Posterior cingulate gyrus (tissue), 11 donors: ENCODE measurements around the gene TULP4.
"Not testable (repeated sequence)": the region's sequence is repeated elsewhere in the genome, so short reads cannot be mapped to it uniquely, and the experiment has no call there.

Source experiments
- DNase-seq, 10 donors: peaks; one replicate each; pipeline versions ENCODE4 v3.0.0 to v3.0.0-alpha.2; 2020 to 2021; ENCODE audit warnings: mixed read lengths in 3 of 10
- intact Hi-C: fragments of 100-400 bp; cut with DNase I; formaldehyde crosslinking; loops from one replicate; pipeline ENCODE4 v1.15.1; 2023

Gene TULP4

DNA sequence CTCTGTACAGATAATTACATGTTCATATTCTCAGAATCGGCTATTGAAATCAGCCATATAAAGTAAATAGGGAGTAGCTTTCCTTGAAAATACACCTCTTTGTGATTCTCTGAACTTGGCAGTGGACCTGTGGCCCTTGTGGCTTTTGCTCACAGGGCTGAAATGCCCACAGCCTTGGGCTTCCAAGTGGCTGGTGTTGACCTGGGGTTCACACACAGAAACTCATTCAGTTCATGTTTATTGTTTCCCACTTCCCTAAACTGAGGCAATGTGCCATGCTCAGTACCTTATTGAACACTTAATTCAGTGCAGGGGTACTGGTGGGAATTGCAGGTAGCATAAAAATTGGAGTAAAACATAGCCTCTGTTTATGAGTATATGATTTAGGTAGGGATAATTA is 19.1 kb upstream of the TULP4 start:
- DNase-seq, result no peak
- intact Hi-C loops, result no loop called here

DNA sequence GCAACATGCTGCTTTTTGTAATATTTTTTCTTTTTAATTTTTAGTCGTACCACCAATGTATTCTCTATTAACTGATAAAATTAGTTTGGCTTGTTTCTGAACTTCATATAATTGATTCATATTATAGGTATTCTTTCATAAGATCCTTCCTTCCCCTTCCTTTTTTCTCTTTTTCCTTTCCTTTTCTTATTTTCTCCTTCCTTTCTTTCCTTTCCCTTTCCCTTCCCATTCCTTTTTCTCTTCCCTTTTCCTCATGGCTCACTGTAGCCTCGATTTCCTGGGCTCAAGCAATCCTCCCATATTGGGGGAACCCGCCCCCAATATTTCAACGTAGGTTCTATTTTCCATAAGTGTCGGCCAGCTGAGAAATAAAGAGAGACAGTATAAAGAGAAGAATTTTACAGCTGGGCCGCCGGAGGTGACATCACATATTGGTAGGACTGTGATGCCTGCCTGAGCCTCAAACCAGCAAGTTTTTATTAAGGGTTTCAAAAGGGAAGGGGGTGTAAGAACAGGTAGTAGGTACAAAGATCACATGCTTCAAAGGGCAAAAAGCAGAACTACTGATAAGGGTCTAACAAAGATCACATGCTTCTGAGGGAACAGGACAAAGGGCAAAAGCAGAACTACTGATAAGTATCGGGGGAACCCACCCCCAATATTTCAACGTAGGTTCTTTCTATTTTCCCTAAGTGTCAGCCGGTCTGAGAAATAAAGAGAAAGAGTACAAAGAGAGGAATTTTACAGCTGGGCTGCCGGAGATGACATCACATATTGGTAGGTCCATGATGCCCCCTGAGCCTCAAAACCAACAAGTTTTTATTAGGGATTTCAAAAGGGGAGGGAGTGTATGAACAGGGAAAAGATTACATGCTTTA is 16.1 kb upstream of the TULP4 start:
- DNase-seq, intact Hi-C loops: not testable (repeated sequence)

DNA sequence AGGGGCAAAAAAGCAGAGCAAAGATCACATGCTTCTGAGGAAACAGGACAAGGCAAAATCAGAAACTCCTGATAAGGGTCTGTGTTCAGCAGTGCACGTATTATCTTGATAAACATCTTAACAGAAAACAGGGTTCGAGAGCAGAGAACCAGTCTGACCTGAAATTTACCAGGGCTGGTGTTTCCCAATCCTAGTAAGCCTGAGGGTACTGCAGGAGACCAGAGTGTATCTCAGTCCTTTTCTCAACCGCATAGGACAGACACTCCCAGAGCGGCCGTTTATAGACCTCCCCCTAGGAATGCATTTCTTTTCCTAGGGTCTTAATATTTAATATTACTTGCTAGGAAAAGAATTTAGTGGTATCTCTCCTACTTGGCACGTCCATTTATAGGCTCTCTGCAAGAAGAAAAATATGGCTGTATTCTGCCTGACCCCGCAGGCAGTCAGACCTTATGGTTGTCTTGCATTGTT is 15.4 kb upstream of the TULP4 start:
- DNase-seq, intact Hi-C loops: not testable (repeated sequence)

DNA sequence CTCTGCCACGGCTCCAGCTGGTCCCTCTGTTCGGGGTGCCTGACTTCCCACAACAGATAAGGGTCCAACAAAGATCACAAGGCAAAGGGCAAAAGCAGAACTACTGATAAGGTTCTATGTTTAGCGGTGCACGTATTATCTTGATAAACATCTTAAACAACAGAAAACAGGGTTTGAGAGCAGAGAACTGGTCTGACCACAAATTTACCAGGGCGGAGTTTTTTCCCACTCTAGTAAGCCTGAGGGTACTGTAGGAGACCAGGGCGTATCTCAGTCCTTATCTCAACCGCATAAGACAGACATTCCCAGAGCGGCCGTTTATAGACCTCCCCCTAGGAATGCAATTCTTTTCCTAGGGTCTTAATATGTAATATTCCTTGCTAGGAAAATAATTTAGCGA is 14.6 kb upstream of the TULP4 start:
- intact Hi-C loops, DNase-seq: not testable (repeated sequence)

DNA sequence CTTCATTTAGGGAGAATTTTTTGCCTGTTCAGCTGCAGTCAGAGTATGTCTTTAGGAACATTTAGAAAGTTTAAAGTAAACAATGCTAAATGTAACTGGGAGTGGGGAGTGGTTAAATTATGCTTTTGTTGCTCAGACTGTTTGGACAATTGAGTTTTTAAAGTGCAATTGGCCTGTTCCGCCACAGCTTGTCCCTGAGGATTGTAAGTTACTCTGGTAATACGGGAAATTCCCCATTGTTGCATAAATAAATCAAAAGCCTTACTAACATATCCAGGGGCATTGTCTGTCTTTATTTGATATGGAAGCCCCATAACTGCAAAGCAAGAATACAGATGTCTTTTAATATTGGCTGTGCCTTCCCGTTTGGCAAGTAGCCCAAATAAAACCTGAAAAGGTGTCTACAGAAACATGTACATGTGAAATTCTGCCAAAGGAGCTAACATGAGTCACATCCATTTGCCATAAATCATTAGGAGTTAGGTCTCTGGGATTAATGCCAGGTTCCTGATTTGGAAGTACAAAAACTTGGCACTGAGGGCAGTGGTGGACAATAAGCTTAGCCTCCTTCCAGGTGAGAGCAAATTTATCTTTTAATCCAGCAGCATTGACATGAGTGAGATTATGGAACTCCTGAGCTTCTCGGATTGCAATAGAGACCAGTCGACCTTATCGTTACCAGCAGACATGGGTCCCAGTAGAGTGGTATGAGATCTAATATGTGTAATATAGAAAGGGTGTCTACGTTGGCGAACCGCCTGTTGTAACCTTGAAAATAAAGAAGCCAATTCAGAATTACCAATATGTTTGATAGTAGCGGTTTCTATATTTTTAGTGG is 11.7 kb upstream of the TULP4 start:
- intact Hi-C loops, DNase-seq: not testable (repeated sequence)

DNA sequence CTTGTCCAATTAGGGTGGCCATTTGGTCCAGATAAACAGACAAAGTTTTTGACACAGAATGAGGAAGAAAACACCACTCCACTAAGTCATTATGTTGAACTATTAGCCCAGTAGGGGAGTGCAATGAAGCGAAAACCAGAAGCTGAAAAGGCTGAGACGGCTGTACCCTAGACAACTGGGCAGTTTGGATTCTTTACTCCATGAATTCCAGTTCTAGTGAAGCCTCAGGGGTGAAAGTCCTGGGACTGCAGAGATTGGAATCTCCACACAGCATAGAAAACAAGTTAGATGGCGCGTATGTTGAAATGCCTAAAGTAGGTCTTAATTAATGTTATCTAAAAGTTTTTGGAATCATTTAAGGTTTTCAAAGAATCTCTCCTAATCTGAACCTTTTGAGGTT is 10.7 kb upstream of the TULP4 start:
- intact Hi-C loops, DNase-seq: not testable (repeated sequence)

DNA sequence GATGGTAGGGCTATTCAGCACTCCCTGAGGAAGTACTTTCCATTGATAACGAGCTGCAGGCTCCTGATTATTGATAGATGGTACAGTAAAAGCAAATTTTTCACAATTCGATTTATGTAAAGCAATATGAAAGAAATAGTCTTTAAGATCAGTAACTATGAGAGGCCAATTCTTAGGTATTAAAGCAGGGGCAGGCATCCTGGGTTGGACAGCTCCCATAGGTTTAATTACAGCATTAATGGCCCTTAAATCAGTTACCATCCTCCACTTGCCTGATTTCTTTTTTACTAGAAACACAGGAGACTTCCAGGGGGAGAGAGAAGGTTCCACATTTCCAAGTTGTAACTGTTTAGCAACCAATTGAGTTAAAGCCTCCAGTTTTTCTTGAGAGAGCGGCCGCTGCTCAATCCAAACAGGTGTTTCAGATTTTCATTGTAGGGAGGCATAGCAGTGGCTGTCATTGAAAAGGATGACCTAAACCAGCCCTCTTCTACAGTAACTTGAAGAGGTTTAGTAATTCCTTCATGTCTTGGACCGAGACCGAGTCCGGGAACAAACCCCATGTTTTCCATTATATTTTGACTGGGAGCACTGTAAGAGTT is 10.0 kb upstream of the TULP4 start:
- intact Hi-C loops, DNase-seq: not testable (repeated sequence)

DNA sequence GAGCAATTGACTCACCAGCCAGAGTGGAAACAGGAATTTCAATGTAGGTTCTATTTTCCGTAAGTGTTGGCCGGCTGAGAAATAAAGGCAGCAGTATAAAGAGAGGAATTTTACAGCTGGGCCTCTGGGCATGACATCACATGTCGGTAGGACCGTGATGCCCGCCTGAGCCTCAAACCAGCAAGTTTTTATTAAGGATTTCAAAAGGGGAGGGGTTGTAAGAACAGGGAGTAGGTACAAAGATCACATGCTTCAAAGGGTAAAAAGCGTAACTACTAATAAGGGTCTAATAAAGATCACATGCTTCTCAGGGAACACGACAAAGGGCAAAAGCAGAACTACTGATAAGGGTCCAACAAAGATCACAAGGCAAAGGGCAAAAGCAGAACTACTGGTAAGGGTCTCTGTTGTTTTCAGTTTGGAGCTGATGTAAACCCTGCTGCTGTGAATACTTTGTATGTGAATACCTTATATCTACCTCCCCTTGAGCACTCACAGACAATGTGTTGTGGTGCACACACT is 9.0 kb upstream of the TULP4 start:
- intact Hi-C loops, result no loop called here
- DNase-seq, result no peak

DNA sequence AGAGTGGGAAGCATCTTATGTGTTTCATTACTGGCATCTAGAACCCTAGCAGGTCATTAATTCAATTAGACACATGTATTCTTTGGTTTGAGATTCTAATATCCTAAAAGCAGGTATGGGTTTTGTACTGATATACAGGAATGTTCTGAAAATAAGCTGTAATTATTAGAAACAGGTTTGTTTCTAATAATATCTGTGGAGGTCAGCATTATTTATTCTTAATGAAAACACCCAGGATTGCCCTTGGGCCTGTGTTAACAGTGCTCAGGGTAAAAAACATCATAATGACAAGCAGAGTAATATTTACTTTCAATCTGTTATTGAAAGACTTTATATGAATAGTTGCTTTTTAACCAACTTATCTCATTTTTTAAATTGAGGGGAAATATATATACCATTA is 8.0 kb upstream of the TULP4 start:
- intact Hi-C loops, result no loop called here
- DNase-seq, result no peak

DNA sequence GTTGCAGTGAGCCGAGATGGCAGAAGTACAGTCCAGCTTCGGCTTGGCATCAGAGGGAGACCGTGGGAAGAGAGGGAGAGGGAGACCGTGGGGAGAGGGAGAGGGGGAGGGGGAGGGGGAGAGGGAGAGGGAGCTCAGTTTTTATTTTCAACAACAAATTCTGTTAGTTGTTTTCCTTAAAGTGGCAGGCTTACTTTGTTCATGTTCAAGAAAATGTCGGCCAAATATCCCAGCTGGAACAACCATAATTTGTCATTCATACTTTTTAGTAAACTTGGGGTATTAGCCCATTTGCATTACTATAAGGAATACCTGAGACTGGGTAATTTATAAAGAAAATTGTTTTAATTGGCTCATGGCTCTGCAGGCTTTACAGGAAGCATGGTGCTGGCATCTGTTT is 2.5 kb upstream of the TULP4 start:
- no peak for DNase-seq
- intact Hi-C loops, result no loop called here

DNA sequence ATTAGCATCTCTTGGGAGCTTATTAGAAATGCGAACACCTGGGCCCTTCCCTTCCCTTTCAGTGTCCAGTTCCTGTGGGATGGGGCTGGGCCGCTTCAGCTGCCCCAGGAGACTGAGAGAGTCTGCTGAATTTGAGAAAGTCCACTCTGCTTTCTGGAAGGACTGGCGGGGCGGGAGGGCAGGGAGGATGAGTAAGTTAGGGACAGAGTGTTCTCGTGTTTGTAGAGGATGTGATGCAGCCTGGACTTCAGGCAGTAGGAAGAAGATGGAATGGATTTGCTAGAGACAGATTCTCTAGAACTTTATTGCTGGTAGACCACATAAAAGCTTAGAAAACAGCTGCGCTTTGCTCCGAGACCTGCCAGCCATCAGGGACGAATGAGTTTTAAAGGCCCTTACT is 1.1 kb upstream of the TULP4 start:
- intact Hi-C loops, result no loop called here
- DNase-seq, result no peak

DNA sequence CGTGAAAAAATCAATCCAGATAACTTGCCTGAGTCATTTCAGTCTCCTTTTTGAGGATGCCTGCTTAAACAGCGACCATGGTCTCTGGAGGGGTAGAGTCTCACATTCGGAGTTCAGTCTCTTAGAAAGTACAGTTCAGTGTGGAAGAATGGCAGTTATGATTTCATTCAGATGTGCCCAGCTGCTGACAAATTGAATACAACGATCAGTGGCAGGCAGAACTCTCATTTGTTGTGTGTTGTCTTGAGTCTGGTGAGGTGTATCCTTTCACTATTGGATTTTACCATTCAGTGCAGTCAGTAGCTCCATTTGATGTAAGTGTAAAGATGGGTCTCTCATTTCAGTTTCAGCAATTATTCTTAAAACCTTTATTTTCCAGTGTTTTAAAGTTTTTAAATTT is 639 bp upstream of the TULP4 start:
- intact Hi-C loops, result no loop called here
- no peak for DNase-seq

DNA sequence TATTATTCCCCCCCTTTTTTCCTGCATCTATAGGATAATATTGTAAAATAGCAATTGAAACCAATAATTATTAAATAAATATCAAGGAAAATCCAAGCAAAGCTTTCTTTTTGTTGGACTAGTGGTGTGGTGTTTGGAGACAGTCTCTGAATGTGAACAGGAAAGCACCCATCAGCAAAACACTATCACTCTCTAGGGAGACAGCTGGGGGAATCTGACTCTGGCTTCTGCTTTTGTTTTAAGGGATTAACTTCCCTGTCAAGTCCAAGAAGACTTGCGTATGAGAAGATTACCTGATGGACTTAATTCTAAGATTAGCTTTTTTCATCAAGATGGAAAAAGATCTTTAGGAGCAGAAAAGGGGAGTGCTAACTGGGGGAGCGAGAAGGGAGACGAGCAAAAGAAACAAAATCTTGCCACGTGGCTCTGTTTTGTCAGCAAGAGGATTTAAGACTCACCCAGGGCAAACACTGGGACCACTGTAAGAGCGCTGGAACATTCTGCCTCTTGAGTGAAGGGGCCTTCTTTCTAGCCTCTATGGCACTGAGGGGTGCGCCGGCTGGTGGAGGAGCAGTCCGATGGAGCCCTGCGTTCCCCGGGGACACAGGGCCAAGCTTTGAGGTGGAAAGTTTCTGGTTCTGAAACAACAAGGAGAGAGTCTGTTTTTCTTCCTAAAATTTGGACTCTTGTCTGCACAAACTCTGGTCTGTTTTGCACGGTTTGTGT is 570 bp downstream of the TULP4 start:
- intact Hi-C loops, result no loop called here
- peak in 4 of 10 donors; percentile 9 to 80 (median 60) for DNase-seq

DNA sequence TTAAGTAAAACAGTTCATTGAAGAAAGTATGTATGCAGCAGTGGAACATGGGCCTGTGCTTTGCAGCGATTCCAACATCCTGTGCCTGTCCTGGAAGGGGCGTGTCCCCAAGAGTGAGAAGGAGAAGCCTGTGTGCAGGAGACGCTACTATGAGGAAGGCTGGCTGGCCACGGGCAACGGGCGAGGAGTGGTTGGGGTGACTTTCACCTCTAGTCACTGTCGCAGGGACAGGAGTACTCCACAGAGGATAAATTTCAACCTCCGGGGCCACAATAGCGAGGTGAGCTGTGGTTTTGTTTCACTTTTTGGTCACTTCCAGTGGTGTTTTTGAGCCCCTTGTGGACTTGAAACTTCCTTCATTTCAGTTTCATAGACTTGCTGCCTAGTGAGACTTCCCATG is 1.7 kb downstream of the TULP4 start:
- DNase-seq, result peak in 2 of 10 donors; percentile 56 to 83
- intact Hi-C loops, result no loop called here

DNA sequence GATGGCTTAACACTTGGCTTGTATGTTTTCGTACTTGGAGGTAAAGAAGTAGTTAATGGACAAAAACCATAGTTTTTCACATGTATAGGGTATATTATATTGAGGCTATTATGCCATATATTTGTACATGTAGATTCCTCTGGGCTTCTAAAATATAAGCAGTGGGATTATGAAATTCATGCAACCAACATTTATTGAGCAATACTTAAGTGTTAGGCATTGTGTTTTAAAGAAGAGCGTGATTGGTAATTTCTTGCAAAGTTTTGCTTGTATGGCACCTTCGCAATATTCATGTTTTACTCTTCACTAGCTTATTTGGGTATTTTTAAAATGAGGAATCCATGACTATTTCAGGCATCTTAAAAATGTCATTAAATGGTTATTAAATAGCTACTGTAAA is 2.5 kb downstream of the TULP4 start:
- intact Hi-C loops, result no loop called here
- no peak for DNase-seq

DNA sequence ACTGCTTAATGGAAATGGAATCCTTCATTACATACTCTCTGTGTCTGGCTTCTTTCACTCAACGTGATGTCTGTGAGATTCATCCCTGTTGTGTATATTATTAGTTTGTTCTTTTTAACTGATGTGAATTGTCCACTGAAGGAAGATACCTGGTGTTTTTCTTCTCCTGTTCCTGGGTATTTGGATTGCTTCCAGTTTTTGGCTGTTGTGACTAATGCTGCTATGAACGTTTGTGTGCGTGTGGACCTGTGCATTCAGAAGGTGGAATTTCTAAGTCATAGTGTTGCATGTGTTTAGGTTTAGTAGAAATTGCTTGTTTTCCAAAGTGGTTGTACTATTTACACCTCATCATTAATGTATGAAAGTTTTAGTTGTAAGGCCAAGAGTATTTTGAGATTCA is 3.8 kb downstream of the TULP4 start:
- intact Hi-C loops, result no loop called here
- DNase-seq, result no peak

DNA sequence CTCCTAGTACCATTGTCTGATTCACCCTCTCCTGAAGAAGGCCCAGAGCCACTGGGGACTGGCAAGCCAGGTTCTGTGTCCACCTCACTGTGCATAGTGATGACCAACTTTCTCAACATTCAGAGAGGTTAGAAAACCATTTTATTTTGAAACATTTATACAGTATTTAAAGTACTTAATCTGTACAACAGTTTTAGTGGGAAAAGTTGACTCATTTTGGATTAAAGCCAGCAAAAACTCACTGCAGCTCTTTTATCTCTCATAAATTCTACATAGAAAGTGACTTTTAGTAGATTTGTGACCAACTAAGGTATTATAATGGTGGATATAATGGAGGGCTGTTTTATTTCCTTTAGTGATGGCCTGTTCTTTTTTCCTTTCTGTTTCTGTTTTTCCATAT is 9.7 kb downstream of the TULP4 start:
- no peak for DNase-seq
- intact Hi-C loops, result no loop called here

DNA sequence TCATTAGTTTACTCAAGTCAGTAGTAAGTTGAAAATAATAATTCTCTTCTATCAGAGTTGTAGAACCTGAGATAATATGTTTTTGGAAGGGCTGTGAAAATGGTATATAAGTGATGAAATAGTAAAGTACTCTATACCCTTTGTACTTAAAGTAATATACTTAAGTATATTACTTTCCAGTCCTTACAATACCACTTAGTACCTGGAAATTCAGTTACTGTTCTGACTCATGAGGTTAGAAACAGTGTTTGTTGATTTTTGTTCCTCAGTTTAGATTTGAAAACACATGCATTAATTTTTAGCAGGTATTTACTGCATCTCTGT is 10.1 kb downstream of the TULP4 start:
- intact Hi-C loops, result no loop called here
- DNase-seq, result no peak

DNA sequence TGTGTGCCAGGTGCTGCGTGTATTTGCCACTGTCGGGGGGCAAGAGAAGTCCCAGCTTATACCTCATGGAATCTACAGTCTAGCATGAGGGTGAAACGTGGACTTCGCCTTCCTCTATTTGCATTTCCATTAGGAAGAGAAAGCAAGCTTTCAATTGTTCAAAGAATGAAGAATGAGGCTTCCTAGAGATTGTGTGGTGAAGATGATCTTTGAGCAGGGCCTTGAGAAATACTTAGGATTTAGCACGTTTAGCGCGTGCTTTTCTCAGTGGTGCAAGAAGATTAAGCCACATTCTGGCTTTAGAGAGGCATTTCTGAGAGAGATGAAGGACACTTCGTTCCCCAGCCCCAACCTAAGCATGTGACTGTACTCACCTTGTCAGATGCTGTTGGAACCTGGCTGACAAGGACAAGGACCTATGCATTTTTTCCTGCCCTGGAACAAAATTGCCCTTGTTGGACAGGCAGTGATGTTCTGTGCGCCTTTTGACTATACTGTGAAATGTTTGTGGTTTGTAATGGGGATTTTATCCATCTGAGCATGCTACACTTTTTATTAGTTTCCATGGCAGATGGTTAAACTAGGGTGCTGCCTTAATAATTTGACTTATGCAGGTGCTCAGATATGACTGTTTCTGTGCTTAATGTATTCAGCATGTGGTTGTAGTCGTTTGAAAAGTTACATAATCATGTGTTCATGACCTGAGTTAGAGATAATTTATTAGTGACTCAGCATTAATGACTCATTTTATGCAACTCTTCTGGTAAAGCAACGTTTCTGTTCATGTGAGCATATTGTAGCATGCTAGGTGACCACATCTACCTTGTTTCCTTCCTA is 10.7 kb downstream of the TULP4 start:
- no peak for DNase-seq

DNA sequence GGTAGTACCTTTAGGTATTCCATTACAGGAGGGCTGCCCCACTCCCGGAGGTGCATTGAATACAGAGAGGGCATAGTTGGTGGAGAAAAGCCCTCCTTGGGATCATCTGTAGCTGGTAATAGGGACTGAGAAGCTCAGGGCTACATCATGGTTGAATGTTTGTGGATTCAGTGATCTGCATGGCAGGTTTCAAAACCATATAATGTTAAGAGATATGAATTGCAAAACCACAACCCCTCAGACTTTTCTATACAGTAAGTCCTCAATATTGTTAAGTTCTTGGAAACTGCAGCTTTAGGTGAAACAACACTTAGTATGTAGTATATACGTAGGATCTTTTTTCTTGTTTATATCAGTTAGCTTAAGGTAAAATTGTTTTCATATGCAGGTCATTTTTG is 11.3 kb downstream of the TULP4 start:
- intact Hi-C loops, result no loop called here
- DNase-seq, result no peak

More for the DNA sequence above, 10.7 kb downstream of the TULP4 start:
- intact Hi-C loops, result no loop called here
